GM23248 (cell line): ENCODE results near the gene PSMG1. TPM values are rescaled to one million over a fixed set of nuclear protein-coding genes. Genes with fewer than 3 reads are reported as not detected.
"Not testable (repeated sequence)": the region's sequence is repeated elsewhere in the genome, so short reads cannot be mapped to it uniquely, and the experiment has no call there.

Source experiments
- DNase-seq: peaks from one replicate; pipeline ENCODE4 v3.0.0-alpha.2; 2015
- H2AFZ ChIP-seq: fragments of 200-600 bp; sonication (generic); 2 replicates; pipeline ENCODE4 v1.6.1; 2016; ENCODE audit warnings: antibody characterized with exemption
- H3F3A ChIP-seq: fragments of 200-600 bp; sonication (generic); 2 replicates; pipeline ENCODE4 v1.6.1; 2016; ENCODE audit warnings: mild to moderate bottlenecking, antibody characterized with exemption, mixed run types; ENCODE audit not compliant: insufficient read depth
- H3K27ac ChIP-seq: fragments of 200-600 bp; sonication (generic); 2 replicates; pipeline ENCODE4 v1.5.1; 2016; ENCODE audit warnings: mild to moderate bottlenecking
- H3K27me3 ChIP-seq: fragments of 200-600 bp; sonication (generic); replicated peaks from 2 replicates; pipeline ENCODE4 v1.6.1; 2016; ENCODE audit warnings: mild to moderate bottlenecking; ENCODE audit not compliant: insufficient read depth
- H3K36me3 ChIP-seq: fragments of 200-600 bp; sonication (generic); 2 replicates; pipeline ENCODE4 v1.6.1; 2016; ENCODE audit warnings: low read depth, mild to moderate bottlenecking
- H3K4me1 ChIP-seq: fragments of 200-600 bp; sonication (generic); 2 replicates; pipeline ENCODE4 v1.6.1; 2016; ENCODE audit warnings: mild to moderate bottlenecking; ENCODE audit not compliant: insufficient read depth
- H3K4me2 ChIP-seq: fragments of 200-600 bp; sonication (generic); one replicate; pipeline ENCODE4 v1.6.1; 2016; ENCODE audit warnings: mild to moderate bottlenecking; ENCODE audit not compliant: unreplicated experiment
- H3K4me3 ChIP-seq: fragments of 200-600 bp; sonication (generic); 2 replicates; pipeline ENCODE4 v1.5.1; 2016; ENCODE audit warnings: mild to moderate bottlenecking
- H3K79me2 ChIP-seq: fragments of 200-600 bp; sonication (generic); 2 replicates; pipeline ENCODE4 v1.6.1; 2016; ENCODE audit warnings: mild to moderate bottlenecking; ENCODE audit not compliant: insufficient read depth
- H3K9ac ChIP-seq: fragments of 200-600 bp; sonication (generic); 2 replicates; pipeline ENCODE4 v1.6.1; 2016; ENCODE audit warnings: mild to moderate bottlenecking
- H3K9me2 ChIP-seq: fragments of 200-600 bp; sonication (generic); 2 replicates; pipeline ENCODE4 v1.6.1; 2016; ENCODE audit warnings: mixed run types, mild to moderate bottlenecking, moderate library complexity; ENCODE audit not compliant: insufficient read depth
- H3K9me3 ChIP-seq: fragments of 200-600 bp; sonication (generic); one replicate; pipeline ENCODE4 v1.6.1; 2017; ENCODE audit warnings: low read depth
- H4K20me1 ChIP-seq: fragments of 200-600 bp; sonication (generic); 2 replicates; pipeline ENCODE4 v1.6.0; 2016; ENCODE audit not compliant: insufficient read depth
- EZH2 ChIP-seq: fragments of 200-600 bp; sonication (generic); IDR thresholded peaks from 2 replicates; pipeline ENCODE4 v1.6.1; 2018; ENCODE audit warnings: antibody characterized with exemption, mild to moderate bottlenecking; ENCODE audit not compliant: insufficient read depth, poor library complexity, severe bottlenecking
- EZH2phosphoT487 ChIP-seq: fragments of 200-600 bp; sonication (generic); IDR thresholded peaks from 2 replicates; pipeline ENCODE4 v1.6.1; 2018; ENCODE audit warnings: antibody characterized with exemption, moderate library complexity, mild to moderate bottlenecking, low read depth; ENCODE audit not compliant: insufficient read depth
- WGBS, 2 experiments: methylation state at CpG; one replicate each; pipeline ENCODE4 v1.1.6; 2015 to 2017; ENCODE audit warnings: low lambda C conversion rate in 2 of 2, low coverage in 1 of 2; ENCODE audit errors: missing lambda C conversion rate in 2 of 2; 5-methylcytosine and 5-hydroxymethylcytosine counted together
- in situ Hi-C: fragments of 300-500 bp; cut with MboI; formaldehyde crosslinking; loops from 2 replicates; pipeline ENCODE4 v1.15.0; 2020
- polyA plus RNA-seq: library from polyadenylated mRNA; unstranded; fragments of >200 nt; fragmentation: Nextera tagmentation; extraction: Ambion mirVana; gene quantifications from 2 replicates; pipeline ENCODE4 v1.2.1, GENCODE V29; 2016
- total RNA-seq: library from RNA; depleted of rRNA; stranded (reverse); fragments of >200 nt; shearing (Covaris generic); gene quantifications from 2 replicates; pipeline ENCODE4 v1.2.3, GENCODE V29; 2014

PSMG1 gene
- total and polyA plus RNA-seq, 2 experiments from 2014 or later = 40.7 to 88.0 TPM

DNA sequence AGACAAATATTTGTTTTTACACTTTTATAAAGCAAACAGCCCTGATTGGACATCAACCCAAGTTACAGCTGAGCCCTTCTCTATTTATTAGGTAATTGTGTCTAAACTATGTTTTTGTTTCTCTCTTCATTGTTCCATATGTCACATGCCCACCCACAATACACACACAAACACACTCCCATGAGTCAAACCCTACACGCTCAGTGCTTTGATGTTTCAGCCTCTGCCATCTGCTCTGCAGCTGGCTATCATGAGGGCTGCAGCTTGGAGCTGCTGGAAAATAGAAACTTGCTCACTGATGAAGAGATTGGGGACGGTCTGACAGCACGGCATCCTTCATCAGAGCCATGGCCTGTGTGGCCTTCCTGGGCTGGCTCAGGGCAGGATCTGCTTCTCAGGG, 41.7 kb downstream of the PSMG1 start:
- Histone ChIP-seq H3K4me2 (no peak overlapping the region), H3F3A (peaks cover 11% of the 10 kb centered on the region), H3K9me3 (no peaks in the 10 kb centered on the region), H3K4me1 (peaks cover 15% of the 10 kb centered on the region), H2AFZ (no peak overlapping the region), H3K9me2 (no peaks in the 10 kb centered on the region), H3K9ac (no peak overlapping the region), H3K27me3 (no peaks in the 10 kb centered on the region), H3K4me3 (no peak overlapping the region), H3K79me2 (no peaks in the 10 kb centered on the region), H3K36me3 (no peaks in the 10 kb centered on the region), H3K27ac (no peak overlapping the region), H4K20me1 (no peaks in the 10 kb centered on the region)
- peak; percentile 47 for DNase-seq
- 46 to 50% methylated on average over 3 of the region's 3 CpGs for WGBS, 2 experiments
- in situ Hi-C loops = no loop called here
- TF ChIP-seq EZH2phosphoT487 = no peak
- no peak for TF ChIP-seq EZH2

DNA sequence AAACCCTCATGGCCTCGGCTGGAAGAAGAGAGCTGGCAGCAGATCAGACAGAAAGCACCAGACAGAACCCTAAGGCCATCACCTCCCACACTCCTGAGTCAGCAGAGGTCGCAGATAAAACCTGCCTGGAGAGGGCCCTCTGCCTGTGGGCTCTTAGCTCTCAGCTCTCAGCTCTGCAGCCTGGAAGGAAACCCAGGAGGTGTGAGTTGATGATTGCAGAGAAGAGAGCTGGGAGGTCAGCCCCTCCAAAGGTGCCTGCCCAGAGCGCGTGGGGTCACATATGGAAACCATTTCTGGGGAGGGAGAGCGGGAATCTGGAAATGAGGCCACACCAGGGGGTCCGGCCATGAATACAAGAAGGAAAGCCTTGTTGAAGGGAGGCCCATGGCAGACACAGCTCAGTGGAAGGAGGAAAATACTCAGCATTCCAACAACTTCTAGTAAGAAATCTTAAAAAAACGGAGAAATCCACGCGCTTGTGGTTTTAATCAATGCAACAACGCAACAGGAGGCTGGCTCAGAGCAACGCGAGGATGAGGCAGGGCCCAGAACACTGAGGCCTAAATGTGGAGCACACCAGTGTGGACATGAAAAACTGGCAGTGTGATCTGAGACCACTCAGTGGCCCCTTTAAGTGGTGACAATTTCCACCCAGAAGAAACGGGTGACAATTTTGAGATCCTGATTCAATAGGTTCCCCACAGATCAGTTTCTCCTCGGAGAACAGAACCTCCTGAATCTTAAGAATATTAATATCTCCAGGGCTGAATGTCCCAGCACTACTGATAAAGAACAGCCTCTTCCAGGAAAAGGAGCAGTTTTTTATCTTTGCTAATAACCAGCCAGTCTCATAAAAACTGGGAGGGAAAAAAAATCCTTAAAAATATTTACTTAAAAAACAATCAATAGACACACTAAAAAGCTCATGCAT, 45.7 kb downstream of the PSMG1 start:
- Histone ChIP-seq H3K4me3 (no peak overlapping the region), H3K9me3 (no peaks in the 10 kb centered on the region), H4K20me1 (no peaks in the 10 kb centered on the region), H3K79me2 (no peaks in the 10 kb centered on the region), H3K36me3 (no peaks in the 10 kb centered on the region), H3K4me1 (peaks cover 15% of the 10 kb centered on the region), H3F3A (peaks cover 11% of the 10 kb centered on the region), H3K27me3 (no peaks in the 10 kb centered on the region), H3K9ac (no peak overlapping the region), H3K4me2 (peak overlapping the region; percentile 4), H2AFZ (no peak overlapping the region), H3K9me2 (no peaks in the 10 kb centered on the region), H3K27ac (no peak overlapping the region)
- peak; percentile 61 for DNase-seq
- in situ Hi-C loops = loop anchor here (10.0 kb wide), 1 partner anchor 633 kb away; no protein-coding TSS in a partner anchor
- no peak for TF ChIP-seq EZH2
- TF ChIP-seq EZH2phosphoT487 = no peak
- 45 to 49% methylated on average over 14 of the region's 14 CpGs for WGBS, 2 experiments

DNA sequence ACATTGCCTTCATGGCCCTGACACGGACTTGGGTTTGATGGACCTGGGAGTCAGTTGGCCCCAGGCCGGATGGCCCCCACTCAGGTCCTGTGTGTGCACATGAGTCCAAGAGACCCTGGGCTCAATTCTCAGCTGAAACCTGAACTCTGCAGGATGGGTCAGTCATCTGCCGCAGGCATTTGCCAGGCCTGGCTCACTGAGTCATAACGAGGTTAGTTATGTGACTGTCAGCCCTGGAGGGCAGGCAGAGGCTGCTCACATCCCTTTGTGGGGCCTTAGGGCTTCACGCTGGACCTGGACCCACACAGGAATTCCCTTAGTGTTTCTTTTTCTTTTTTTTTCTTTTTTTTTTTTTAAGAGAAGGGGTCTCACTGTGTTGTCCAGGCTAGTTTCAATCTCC, 46.5 kb downstream of the PSMG1 start:
- Histone ChIP-seq H3K4me3 (no peak overlapping the region), H2AFZ (no peak overlapping the region), H3K27ac (no peak overlapping the region), H3K9ac (no peak overlapping the region), H3F3A (peaks cover 11% of the 10 kb centered on the region), H3K4me1 (peaks cover 15% of the 10 kb centered on the region), H3K9me3 (no peaks in the 10 kb centered on the region), H4K20me1 (no peaks in the 10 kb centered on the region), H3K9me2 (no peaks in the 10 kb centered on the region), H3K79me2 (no peaks in the 10 kb centered on the region), H3K4me2 (no peak overlapping the region), H3K36me3 (no peaks in the 10 kb centered on the region), H3K27me3 (no peaks in the 10 kb centered on the region)
- 59 to 62% methylated on average over 5 of the region's 5 CpGs for whole genome bisulfite sequencing, 2 experiments
- peak; percentile 80 for DNase-seq
- in situ Hi-C loops = loop anchor here (10.0 kb wide), 1 partner anchor 632 kb away; no protein-coding TSS in a partner anchor
- TF ChIP-seq EZH2phosphoT487 = no peak
- no peak for TF ChIP-seq EZH2

DNA sequence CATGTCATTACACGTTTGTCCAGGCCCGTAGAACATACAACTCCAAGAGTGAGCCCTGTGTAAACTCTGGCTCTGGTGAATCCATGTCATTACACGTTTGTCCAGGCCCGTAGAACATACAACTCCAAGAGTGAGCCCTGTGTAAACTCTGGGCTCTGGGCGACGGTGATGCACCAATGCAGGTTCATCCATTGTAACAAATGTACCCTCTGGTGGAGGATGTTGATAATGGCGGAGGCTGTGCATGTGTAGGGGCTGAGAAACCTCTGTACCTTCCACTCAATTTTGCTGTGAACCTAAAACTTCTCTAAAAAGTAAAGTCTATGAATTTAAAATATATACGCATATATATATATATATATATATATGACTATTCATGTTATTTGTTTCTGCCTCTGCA, 47.1 kb downstream of the PSMG1 start:
- peaks cover 15% of the 10 kb centered on the region for H3K4me1 ChIP-seq
- not testable (repeated sequence) for H3K9ac ChIP-seq, H3K9me3 ChIP-seq, H3K4me2 ChIP-seq, H3K4me3 ChIP-seq, H3K9me2 ChIP-seq, H4K20me1 ChIP-seq, H3K27me3 ChIP-seq, H3K36me3 ChIP-seq, H3K27ac ChIP-seq, H3K79me2 ChIP-seq, H2AFZ ChIP-seq
- in situ Hi-C loops = loop anchor here (10.0 kb wide), 1 partner anchor 631 kb away; no protein-coding TSS in a partner anchor
- DNase-seq = peak; percentile 43
- peaks cover 11% of the 10 kb centered on the region for H3F3A ChIP-seq
- 78 to 80% methylated on average over 8 of the region's 8 CpGs for WGBS, 2 experiments
